ENCODE results near the gene ANO10.

ANO10 gene

DNA sequence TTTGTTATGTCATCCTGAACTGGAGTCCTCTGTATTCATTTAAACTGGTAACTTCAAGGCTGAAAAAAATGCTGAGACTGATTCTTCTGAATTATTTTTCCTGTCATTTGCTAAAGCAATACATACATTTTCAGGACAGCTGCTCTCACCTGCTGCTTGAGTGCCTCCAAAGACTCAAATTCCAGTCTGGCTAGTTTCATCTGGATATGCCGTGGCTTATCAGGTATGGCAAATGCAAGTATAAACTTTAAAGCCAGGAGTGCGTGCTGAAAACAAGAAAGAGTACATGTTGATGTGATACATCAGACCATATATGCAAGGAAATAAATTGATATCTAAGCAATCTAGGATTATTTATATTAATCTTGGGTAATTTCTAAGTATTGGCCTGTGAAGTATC lies 189.3 kb downstream of the ANO10 start:
- Histone ChIP-seq H2BK15ac (ENCODE audit: low read length) (no peak overlapping the region), H3K27me3 (ENCODE audit: control insufficient read depth in 3 of 3, insufficient read depth in 3 of 3, low read depth in 1 of 3, low read length in 3 of 3) (no peaks in the 10 kb centered on the region), H3K9ac (ENCODE audit: low read depth, low read length, poor library complexity) (no peak overlapping the region), H3K18ac (ENCODE audit: low read length) (no peak overlapping the region), H3K23ac (ENCODE audit: low read depth, low read length, poor library complexity) (no peak overlapping the region), H3K14ac (ENCODE audit: low read length) (no peak overlapping the region), H2AK5ac (ENCODE audit: low read depth, low read length) (no peak overlapping the region), H3K79me1 (ENCODE audit: low read depth, low read length) (no peaks in the 10 kb centered on the region), H4K8ac (ENCODE audit: low read depth, low read length) (no peak overlapping the region), H3K4ac (ENCODE audit: low read length) (no peak overlapping the region), H3K27ac (replicated peaks; ENCODE audit: low read length) (no peak overlapping the region), H4K91ac (ENCODE audit: low read depth, low read length, poor library complexity) (no peak overlapping the region), H2BK12ac (ENCODE audit: low read length) (no peak overlapping the region), H3K4me1 (ENCODE audit: control insufficient read depth in 2 of 2, insufficient read depth in 1 of 2, low read depth in 1 of 2, low read length in 2 of 2) (peaks cover 0 to 2% of the 10 kb centered on the region in 2 donors), H2AFZ (ENCODE audit: low read length) (no peak overlapping the region), H3K9me3 (replicated peaks in 1 of 2; ENCODE audit: control insufficient read depth in 2 of 2, insufficient read depth in 1 of 2, low read depth in 1 of 2, low read length in 2 of 2) (no peaks in the 10 kb centered on the region), H2BK5ac (ENCODE audit: low read length) (no peak overlapping the region), H2BK120ac (ENCODE audit: low read depth, low read length) (no peak overlapping the region), H3K36me3 (replicated peaks in 1 of 2; ENCODE audit: control insufficient read depth in 2 of 2, insufficient read depth in 2 of 2, low read length in 2 of 2) (peaks cover 0 to 5% of the 10 kb centered on the region in 2 donors), H3K4me3 (ENCODE audit: low read length in 2 of 2) (no peak overlapping the region), H3K4me2 (ENCODE audit: insufficient read depth, low read length, poor library complexity, severe bottlenecking) (no peak overlapping the region)
- no CpG with 5 or more reads among the region's 2 CpGs for WGBS, 2 donors (ENCODE audit: extremely low coverage in 2 of 2, insufficient read length in 2 of 2, insufficient replicate concordance in 1 of 2)
- no peak for DNase-seq (ENCODE audit: low spot score)

DNA sequence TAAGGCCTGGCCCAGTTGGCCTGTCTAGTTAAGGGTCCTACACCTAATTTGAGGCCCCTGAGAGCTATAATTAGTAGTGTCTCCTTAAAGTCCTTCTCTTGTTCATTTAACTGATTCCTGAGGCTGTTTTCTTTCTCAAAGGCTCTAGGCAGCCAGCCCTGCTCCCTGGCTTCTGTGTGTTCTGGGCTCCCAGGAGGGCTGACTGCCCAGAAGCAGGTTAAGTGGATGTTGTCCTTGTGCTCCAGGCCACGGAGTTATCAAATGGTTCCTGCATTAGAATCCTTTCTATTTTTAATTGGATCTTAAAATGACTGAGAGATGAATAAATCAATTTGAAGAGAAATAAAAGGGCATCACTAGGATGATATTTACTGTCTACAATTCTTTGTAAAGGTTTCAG lies 195.4 kb downstream of the ANO10 start:
- Histone ChIP-seq H3K9me3 (replicated peaks in 1 of 2; ENCODE audit: control insufficient read depth in 2 of 2, insufficient read depth in 1 of 2, low read depth in 1 of 2, low read length in 2 of 2) (no peaks in the 10 kb centered on the region), H3K4me3 (ENCODE audit: low read length in 2 of 2) (no peak overlapping the region), H2BK5ac (ENCODE audit: low read length) (no peak overlapping the region), H3K36me3 (replicated peaks in 1 of 2; ENCODE audit: control insufficient read depth in 2 of 2, insufficient read depth in 2 of 2, low read length in 2 of 2) (peaks cover 0 to 4% of the 10 kb centered on the region in 2 donors), H3K4me2 (ENCODE audit: insufficient read depth, low read length, poor library complexity, severe bottlenecking) (no peak overlapping the region), H2BK120ac (ENCODE audit: low read depth, low read length) (no peak overlapping the region), H3K27me3 (ENCODE audit: control insufficient read depth in 3 of 3, insufficient read depth in 3 of 3, low read depth in 1 of 3, low read length in 3 of 3) (no peaks in the 10 kb centered on the region), H2AK5ac (ENCODE audit: low read depth, low read length) (no peak overlapping the region), H3K4ac (ENCODE audit: low read length) (no peak overlapping the region), H3K79me1 (ENCODE audit: low read depth, low read length) (no peaks in the 10 kb centered on the region), H2BK12ac (ENCODE audit: low read length) (no peak overlapping the region), H4K91ac (ENCODE audit: low read depth, low read length, poor library complexity) (no peak overlapping the region), H3K14ac (ENCODE audit: low read length) (no peak overlapping the region), H2BK15ac (ENCODE audit: low read length) (no peak overlapping the region), H4K8ac (ENCODE audit: low read depth, low read length) (no peak overlapping the region), H3K27ac (replicated peaks; ENCODE audit: low read length) (no peak overlapping the region), H3K9ac (ENCODE audit: low read depth, low read length, poor library complexity) (no peak overlapping the region), H3K4me1 (ENCODE audit: control insufficient read depth in 2 of 2, insufficient read depth in 1 of 2, low read depth in 1 of 2, low read length in 2 of 2) (no peaks in the 10 kb centered on the region), H3K23ac (ENCODE audit: low read depth, low read length, poor library complexity) (no peak overlapping the region), H2AFZ (ENCODE audit: low read length) (no peak overlapping the region), H3K18ac (ENCODE audit: low read length) (no peak overlapping the region)
- DNase-seq (ENCODE audit: low spot score) = no peak
- no CpG with 5 or more reads among the region's 1 CpG for WGBS, 2 donors (ENCODE audit: extremely low coverage in 2 of 2, insufficient read length in 2 of 2, insufficient replicate concordance in 1 of 2)

DNA sequence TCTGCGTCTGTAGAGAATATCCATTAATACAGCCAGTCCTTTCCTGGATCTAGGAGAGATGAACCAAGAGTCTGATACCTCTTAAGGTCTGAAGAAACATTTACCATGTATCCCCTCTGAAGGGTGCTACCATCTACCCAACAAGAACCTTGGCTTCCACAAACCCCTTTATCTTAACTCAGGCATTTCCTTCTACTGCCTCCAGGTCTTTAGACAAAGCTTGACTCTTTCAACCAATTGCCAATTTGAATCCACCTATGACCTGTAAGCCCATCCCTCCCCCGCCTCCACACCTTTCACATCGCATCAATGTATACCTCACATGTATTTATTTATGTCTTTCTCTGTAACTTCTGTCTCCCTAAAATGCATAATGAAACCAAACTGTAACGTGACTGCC lies 196.0 kb downstream of the ANO10 start:
- Histone ChIP-seq H3K9ac (ENCODE audit: low read depth, low read length, poor library complexity) (no peak overlapping the region), H4K8ac (ENCODE audit: low read depth, low read length) (no peak overlapping the region), H4K91ac (ENCODE audit: low read depth, low read length, poor library complexity) (no peak overlapping the region), H3K79me1 (ENCODE audit: low read depth, low read length) (no peaks in the 10 kb centered on the region), H2BK15ac (ENCODE audit: low read length) (no peak overlapping the region), H2BK12ac (ENCODE audit: low read length) (no peak overlapping the region), H3K36me3 (replicated peaks in 1 of 2; ENCODE audit: control insufficient read depth in 2 of 2, insufficient read depth in 2 of 2, low read length in 2 of 2) (no peaks in the 10 kb centered on the region), H3K27me3 (ENCODE audit: control insufficient read depth in 3 of 3, insufficient read depth in 3 of 3, low read depth in 1 of 3, low read length in 3 of 3) (no peaks in the 10 kb centered on the region), H2BK120ac (ENCODE audit: low read depth, low read length) (no peak overlapping the region), H2AK5ac (ENCODE audit: low read depth, low read length) (no peak overlapping the region), H3K4me3 (ENCODE audit: low read length in 2 of 2) (no peak overlapping the region), H3K9me3 (replicated peaks in 1 of 2; ENCODE audit: control insufficient read depth in 2 of 2, insufficient read depth in 1 of 2, low read depth in 1 of 2, low read length in 2 of 2) (no peaks in the 10 kb centered on the region), H3K23ac (ENCODE audit: low read depth, low read length, poor library complexity) (no peak overlapping the region), H3K4me1 (ENCODE audit: control insufficient read depth in 2 of 2, insufficient read depth in 1 of 2, low read depth in 1 of 2, low read length in 2 of 2) (no peaks in the 10 kb centered on the region), H3K4me2 (ENCODE audit: insufficient read depth, low read length, poor library complexity, severe bottlenecking) (no peak overlapping the region), H3K4ac (ENCODE audit: low read length) (no peak overlapping the region), H3K14ac (ENCODE audit: low read length) (no peak overlapping the region), H3K18ac (ENCODE audit: low read length) (no peak overlapping the region), H2BK5ac (ENCODE audit: low read length) (no peak overlapping the region), H2AFZ (ENCODE audit: low read length) (no peak overlapping the region), H3K27ac (replicated peaks; ENCODE audit: low read length) (no peak overlapping the region)
- 100% methylated on average over 1 of the region's 4 CpGs; no CpG with 5 or more reads in 1 of the 2 donors for WGBS, 2 donors (ENCODE audit: extremely low coverage in 2 of 2, insufficient read length in 2 of 2, insufficient replicate concordance in 1 of 2)
- no peak for DNase-seq (ENCODE audit: low spot score)

DNA sequence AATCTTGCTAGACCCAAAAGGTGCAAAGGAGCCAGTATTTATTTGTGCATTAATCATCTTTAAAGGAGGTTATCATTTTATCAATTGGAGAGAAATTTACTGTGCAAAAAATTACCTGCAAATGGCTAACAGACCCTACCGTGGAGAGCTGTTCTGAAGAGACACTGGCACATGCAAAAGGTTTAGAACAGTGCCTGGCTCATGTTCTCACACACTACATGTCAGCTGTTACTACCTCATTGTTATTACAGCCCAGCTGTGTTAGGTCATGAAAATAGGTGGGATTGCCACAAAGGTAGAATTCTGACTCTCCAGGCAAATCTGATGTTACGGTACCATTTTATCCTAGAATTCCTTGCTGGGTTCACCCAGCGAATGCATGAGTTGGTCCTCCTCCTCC lies 198.2 kb downstream of the ANO10 start:
- no peak overlapping the region for H2BK15ac ChIP-seq (ENCODE audit: low read length)
- no peak overlapping the region for H3K9ac ChIP-seq (ENCODE audit: low read depth, low read length, poor library complexity)
- no CpG with 5 or more reads among the region's 3 CpGs for WGBS, 2 donors (ENCODE audit: extremely low coverage in 2 of 2, insufficient read length in 2 of 2, insufficient replicate concordance in 1 of 2)
- H3K4me1 ChIP-seq (ENCODE audit: control insufficient read depth in 2 of 2, insufficient read depth in 1 of 2, low read depth in 1 of 2, low read length in 2 of 2) = no peaks in the 10 kb centered on the region
- H3K27me3 ChIP-seq (ENCODE audit: control insufficient read depth in 3 of 3, insufficient read depth in 3 of 3, low read depth in 1 of 3, low read length in 3 of 3) = no peaks in the 10 kb centered on the region
- H3K36me3 ChIP-seq (replicated peaks in 1 of 2; ENCODE audit: control insufficient read depth in 2 of 2, insufficient read depth in 2 of 2, low read length in 2 of 2) = no peaks in the 10 kb centered on the region
- no peak overlapping the region for H4K8ac ChIP-seq (ENCODE audit: low read depth, low read length)
- H2AK5ac ChIP-seq (ENCODE audit: low read depth, low read length) = no peak overlapping the region
- no peaks in the 10 kb centered on the region for H3K79me1 ChIP-seq (ENCODE audit: low read depth, low read length)
- no peak overlapping the region for H2AFZ ChIP-seq (ENCODE audit: low read length)
- no peak overlapping the region for H3K4me2 ChIP-seq (ENCODE audit: insufficient read depth, low read length, poor library complexity, severe bottlenecking)
- H2BK5ac ChIP-seq (ENCODE audit: low read length) = no peak overlapping the region
- no peak overlapping the region for H2BK120ac ChIP-seq (ENCODE audit: low read depth, low read length)
- no peak overlapping the region for H3K4me3 ChIP-seq (ENCODE audit: low read length in 2 of 2)
- no peak overlapping the region for H3K18ac ChIP-seq (ENCODE audit: low read length)
- no peak overlapping the region for H4K91ac ChIP-seq (ENCODE audit: low read depth, low read length, poor library complexity)
- no peaks in the 10 kb centered on the region for H3K9me3 ChIP-seq (replicated peaks in 1 of 2; ENCODE audit: control insufficient read depth in 2 of 2, insufficient read depth in 1 of 2, low read depth in 1 of 2, low read length in 2 of 2)
- no peak overlapping the region for H3K4ac ChIP-seq (ENCODE audit: low read length)
- no peak overlapping the region for H2BK12ac ChIP-seq (ENCODE audit: low read length)
- H3K14ac ChIP-seq (ENCODE audit: low read length) = no peak overlapping the region
- DNase-seq (ENCODE audit: low spot score) = no peak
- H3K23ac ChIP-seq (ENCODE audit: low read depth, low read length, poor library complexity) = no peak overlapping the region
- no peak overlapping the region for H3K27ac ChIP-seq (replicated peaks; ENCODE audit: low read length)
